K562 (cell line): ENCODE data around the gene ARFGEF3. TPM values are rescaled to one million over a fixed set of nuclear protein-coding genes. Genes with fewer than 3 reads are reported as not detected.

Experiments
- ATAC-seq: fragments of 200-7000 bp; cut with Tn5 transposase; 3 replicates; pipeline ENCODE4 v1.9.1; 2020; ENCODE audit warnings: moderate library complexity
- BruUV-seq: library from RNA; stranded (reverse); fragments of 400-500 nt; replicated peaks from 2 replicates; lab custom pipeline; 2021; lab: Mats Ljungman, UMichigan
- CTCF ChIA-PET: fragments of 300-600 bp; formaldehyde crosslinking; extraction: SDS; loops from one replicate; lab custom pipeline; 2021; ENCODE audit warnings: low intra/inter-chr PET ratio; lab: Yijun Ruan, JAX
- POLR2A ChIA-PET: fragments of 300-600, 350-650 bp; sonication (Branson Sonifier 250); formaldehyde crosslinking; extraction: SDS; loops from one replicate; lab custom pipeline; 2021; ENCODE audit warnings: antibody characterized with exemption, inconsistent platforms; lab: Yijun Ruan, JAX
- DNase-seq, 4 experiments: peaks; one replicate each; pipeline versions ENCODE4 v3.0.0 to v3.0.0-alpha.2; 2011 to 2018; ENCODE audit warnings: low spot score in 3 of 4, mixed read lengths in 3 of 4; ENCODE audit errors: extremely low read depth in 1 of 4
- FAIRE-seq: peaks from 2 replicates; lab custom pipeline; 2011; peaks lifted over from hg19 to GRCh38; lab: Jason Lieb, UNC
- H2AFZ ChIP-seq: 2 replicates; pipeline ENCODE4 v1.6.0; 2011; ENCODE audit warnings: low read depth, low read length, control low read depth, inconsistent platforms
- H3K27ac ChIP-seq: fragments of 200-600 bp; 3 replicates; pipeline ENCODE4 v1.8.0; 2011; ENCODE audit warnings: low read depth, mild to moderate bottlenecking, control low read depth, inconsistent platforms, low read length, moderate library complexity, mixed read lengths; ENCODE audit errors: extremely low read depth
- H3K27me3 ChIP-seq, 2 experiments: fragments of 300-600 bp in 1 of 2; 2 replicates in 1 of 2; 3 replicates in 1 of 2; pipeline versions ENCODE4 v1.6.0 to v1.8.0; 2011; ENCODE audit warnings: inconsistent platforms in 2 of 2, low read length in 2 of 2, mild to moderate bottlenecking in 1 of 2, mixed read lengths in 1 of 2, moderate library complexity in 1 of 2; ENCODE audit not compliant: control insufficient read depth in 2 of 2, insufficient read depth in 2 of 2
- H3K36me3 ChIP-seq: fragments of 300-600 bp; 3 replicates; pipeline ENCODE4 v1.8.0; 2011; ENCODE audit warnings: mild to moderate bottlenecking, low read length, inconsistent platforms; ENCODE audit not compliant: control insufficient read depth, insufficient read depth
- H3K4me1 ChIP-seq, 2 experiments: fragments of 200-600 bp in 1 of 2; replicated peaks in 1 of 2; 2 replicates in 1 of 2; 3 replicates in 1 of 2; pipeline versions ENCODE4 v1.5.1 to v1.8.0; 2011; ENCODE audit warnings: inconsistent platforms in 2 of 2, low read length in 2 of 2, mild to moderate bottlenecking in 1 of 2, mixed read lengths in 1 of 2, moderate library complexity in 1 of 2; ENCODE audit not compliant: control insufficient read depth in 2 of 2, insufficient read depth in 2 of 2
- H3K4me2 ChIP-seq: 2 replicates; pipeline ENCODE4 v1.6.1; 2011; ENCODE audit warnings: low read length, control low read depth, inconsistent platforms, mixed read lengths; ENCODE audit not compliant: insufficient read depth
- H3K4me3 ChIP-seq: fragments of 200-600 bp; sonication (generic), shearing (Covaris generic); 2 replicates; pipeline ENCODE4 v1.5.1; 2016; ENCODE audit warnings: control low read depth, inconsistent platforms
- H3K79me2 ChIP-seq: fragments of 200-600 bp; 3 replicates; pipeline ENCODE4 v1.8.0; 2011; ENCODE audit warnings: low read length, inconsistent platforms; ENCODE audit not compliant: control insufficient read depth, insufficient read depth
- H3K9ac ChIP-seq, 2 experiments: 2 replicates each; pipeline versions ENCODE4 v1.6.0 to v1.6.1; 2011; ENCODE audit warnings: low read depth in 2 of 2, low read length in 2 of 2, control low read depth in 1 of 2, inconsistent platforms in 1 of 2, mild to moderate bottlenecking in 1 of 2, mixed read lengths in 1 of 2; ENCODE audit not compliant: insufficient read depth in 1 of 2
- H3K9me1 ChIP-seq: one replicate; pipeline ENCODE4 v1.6.0; 2011; ENCODE audit warnings: inconsistent platforms, mild to moderate bottlenecking, low read length, moderate library complexity; ENCODE audit not compliant: control insufficient read depth, insufficient read depth
- H3K9me3 ChIP-seq: replicated peaks from 2 replicates; pipeline ENCODE4 v1.5.1; 2011; ENCODE audit warnings: low read depth, low read length, inconsistent platforms; ENCODE audit not compliant: control insufficient read depth, insufficient read depth
- H4K20me1 ChIP-seq: replicated peaks from 2 replicates; pipeline ENCODE4 v1.6.1; 2011; ENCODE audit warnings: low read length, inconsistent platforms, mixed read lengths; ENCODE audit not compliant: control insufficient read depth, insufficient read depth
- BDP1 ChIP-seq: IDR thresholded peaks from 3 replicates; pipeline ENCODE4 v1.6.1; 2011; ENCODE audit not compliant: insufficient read length, insufficient read depth
- E2F4 ChIP-seq: sonication (generic); formaldehyde crosslinking; IDR thresholded peaks from 2 replicates; pipeline ENCODE4 v1.8.0; 2022; ENCODE audit warnings: mild to moderate bottlenecking, low read depth, missing genetic modification reagents
- FOXP4 ChIP-seq: sonication (generic); formaldehyde crosslinking; IDR thresholded peaks from 2 replicates; pipeline ENCODE4 v1.8.0; 2022; ENCODE audit warnings: mild to moderate bottlenecking, missing genetic modification reagents, borderline replicate concordance
- HNRNPK ChIP-seq: fragments of 200-400 bp; formaldehyde crosslinking; IDR thresholded peaks from one replicate; pipeline ENCODE4 v1.6.1; 2018; ENCODE audit warnings: mild to moderate bottlenecking, low read depth, low read length; ENCODE audit not compliant: poor library complexity, severe bottlenecking
- MXI1 ChIP-seq: IDR thresholded peaks from 2 replicates; pipeline ENCODE4 v1.6.1; 2011; ENCODE audit warnings: low read depth, mild to moderate bottlenecking, improper control_type of control experiment, low read length
- RBM14 ChIP-seq: fragments of 200-400 bp; formaldehyde crosslinking; IDR thresholded peaks from 2 replicates; pipeline ENCODE4 v1.6.1; 2018; ENCODE audit warnings: low read depth, mild to moderate bottlenecking, low read length, moderate library complexity, borderline replicate concordance; ENCODE audit not compliant: insufficient read depth
- RUNX1 ChIP-seq: sonication (generic); IDR thresholded peaks from 2 replicates; pipeline ENCODE4 v1.6.1; 2016; ENCODE audit warnings: antibody characterized with exemption, low read depth
- SFPQ ChIP-seq: fragments of 200-400 bp; formaldehyde crosslinking; IDR thresholded peaks from 2 replicates; pipeline ENCODE4 v1.6.1; 2017; ENCODE audit warnings: mild to moderate bottlenecking, low read depth, low read length, moderate library complexity
- STAG1 ChIP-seq: sonication (generic); formaldehyde crosslinking; IDR thresholded peaks from 2 replicates; pipeline ENCODE4 v1.5.0; 2020; ENCODE audit warnings: missing genetic modification reagents, borderline replicate concordance
- TFE3 ChIP-seq: fragments of 450-650 bp; formaldehyde crosslinking; IDR thresholded peaks from 2 replicates; pipeline ENCODE4 v1.4.0; 2020; ENCODE audit warnings: mild to moderate bottlenecking, mixed read lengths
- U2AF1 ChIP-seq: fragments of 200-400 bp; formaldehyde crosslinking; optimal IDR thresholded peaks from 2 replicates; pipeline ENCODE3; 2017; ENCODE audit warnings: mild to moderate bottlenecking, low read depth, low read length, moderate library complexity
- ZBTB7A ChIP-seq: IDR thresholded peaks from 2 replicates; pipeline ENCODE4 v1.6.1; 2011; ENCODE audit warnings: low read depth, mild to moderate bottlenecking, low read length, moderate library complexity, borderline replicate concordance; ENCODE audit not compliant: control insufficient read depth
- ZNF224 ChIP-seq: sonication (generic); formaldehyde crosslinking; IDR thresholded peaks from 2 replicates; pipeline ENCODE4 v1.8.0; 2022; ENCODE audit warnings: mild to moderate bottlenecking, missing genetic modification reagents
- ZNF239 ChIP-seq: fragments of 250-450 bp; sonication (Bioruptor Pico); IDR thresholded peaks from 2 replicates; pipeline ENCODE4 v1.4.0; 2020; ENCODE audit warnings: mild to moderate bottlenecking
- WGBS: fragments of 100-300 bp; shearing (Covaris generic); methylation state at CpG from one replicate; pipeline ENCODE4 v1.1.6; 2016; ENCODE audit warnings: low coverage, mixed read lengths; ENCODE audit not compliant: insufficient coverage; ENCODE audit errors: missing lambda C conversion rate; 5-methylcytosine and 5-hydroxymethylcytosine counted together
- in situ Hi-C: fragments of 300-500 bp; cut with MboI; formaldehyde crosslinking; loops from 4 replicates; pipeline ENCODE4 v1.15.0; 2018; ENCODE audit warnings: inconsistent platforms, mixed read lengths
- intact Hi-C: fragments of 100-400 bp; cut with micrococcal nuclease; formaldehyde crosslinking; loops from 2 replicates; pipeline ENCODE4 v1.14.2; 2022
- polyA plus RNA-seq, 8 experiments: library from polyadenylated mRNA; depleted of rRNA in 4 of 8; stranded (reverse) in 5 of 8; unstranded in 3 of 8; fragments of >200 nt; fragmentation: Nextera tagmentation in 2 of 8; fragmentation: Illumina TruSeq in 1 of 8; extraction: Ambion mirVana in 2 of 8; extraction: Trizol in 1 of 8; gene quantifications; 2 replicates each; pipeline versions ENCODE4 v1.2.1 to v1.2.3, GENCODE V29; 2011 to 2014; ENCODE audit warnings: inconsistent platforms in 1 of 8, missing spikeins in 1 of 8
- total RNA-seq, 7 experiments: library from RNA; depleted of rRNA in 6 of 7; stranded (reverse); fragments of >200 nt in 6 of 7; fragmentation: Illumina TruSeq in 2 of 7; extraction: Trizol in 2 of 7; gene quantifications; 2 replicates each; pipeline versions ENCODE4 v1.2.1 to v1.2.3, GENCODE V29; 2011 to 2021; ENCODE audit warnings: low replicate concordance in 1 of 7

ARFGEF3 gene
- total and polyA plus RNA-seq, 9 of the 15 experiments (the other 6 are each of a cell fraction or from before 2014, with no cell fraction given), result under 0.01 to 0.02 TPM; not detected in 7

GRCh38 chr6:138229072-138229471 lies 67.3 kb downstream of the ARFGEF3 start (continued):
- TF ChIP-seq STAG1, result no peak
- TF ChIP-seq TFE3 (CRISPR knock-in tag), result no peak
- no peak for TF ChIP-seq RUNX1
- TF ChIP-seq ZNF224 (CRISPR knock-in tag), result no peak

GRCh38 chr6:138229663-138230179 lies 68.0 kb downstream of the ARFGEF3 start:
- H3K9ac ChIP-seq, result no peak overlapping the region
- in situ Hi-C loops, result no loop called here
- H3K4me2 ChIP-seq, result no peak overlapping the region
- no peaks in the 10 kb centered on the region for H3K9me1 ChIP-seq
- no peaks in the 10 kb centered on the region for H3K4me1 ChIP-seq
- 2% methylated on average over 11 of the region's 11 CpGs for WGBS
- H3K9me3 ChIP-seq, result no peaks in the 10 kb centered on the region
- ATAC-seq, result no peak
- FAIRE-seq, result no peak
- DNase-seq, result no peak
- no peaks in the 10 kb centered on the region for H3K79me2 ChIP-seq
- no peaks in the 10 kb centered on the region for H3K36me3 ChIP-seq
- no peak overlapping the region for H3K4me3 ChIP-seq
- H4K20me1 ChIP-seq, result no peaks in the 10 kb centered on the region
- POLR2A ChIA-PET, result interaction anchor here (0.6 kb wide), 1 partner anchor 46 kb away, joined by 3 read pairs; no protein-coding TSS in a partner anchor
- no TSS peak for BruUV-seq
- H2AFZ ChIP-seq, result no peak overlapping the region
- CTCF ChIA-PET, result no interaction called here
- H3K27me3 ChIP-seq, result peaks cover 2 to 3% of the 10 kb centered on the region in 2 experiments; a peak in 2 of 5 replicates
- no peak overlapping the region for H3K27ac ChIP-seq
- intact Hi-C loops, result no loop called here
- no peak for TF ChIP-seq ZNF239 (CRISPR knock-in tag)
- no peak for TF ChIP-seq E2F4 (CRISPR knock-in tag)
- no peak for TF ChIP-seq BDP1
- TF ChIP-seq RBM14, result no peak
- TF ChIP-seq FOXP4 (CRISPR knock-in tag), result no peak
- no peak for TF ChIP-seq U2AF1
- no peak for TF ChIP-seq HNRNPK
- no peak for TF ChIP-seq MXI1
- TF ChIP-seq ZBTB7A, result no peak
- no peak for TF ChIP-seq SFPQ
